ENCODE results near the gene LELP1. TPM values are rescaled to one million over a fixed set of nuclear protein-coding genes. Genes with fewer than 3 reads are reported as not detected.
"Not testable (repeated sequence)": the region's sequence is repeated elsewhere in the genome, so short reads cannot be mapped to it uniquely, and the experiment has no call there.

The LELP1 gene
- polyA plus RNA-seq: not detected

- 65 to 82% methylated on average over 1 of the region's 1 CpG for WGBS, 2 donors
- Histone ChIP-seq H3K4me3 (ENCODE audit: low read depth in 1 of 2, low read length in 2 of 2) (no peak within 1 kb of the TSS), H3K27me3 (ENCODE audit: control insufficient read depth in 1 of 2, insufficient read depth in 2 of 2, low read length in 2 of 2) (no peaks in the 10 kb centered on the region), H3K27ac (ENCODE audit: low read depth in 2 of 2, low read length in 1 of 2) (no peak within 1 kb of the TSS), H3K36me3 (ENCODE audit: control insufficient read depth in 2 of 2, insufficient read depth in 2 of 2, low read length in 1 of 2) (no peaks in the 10 kb centered on the region), H3K9me3 (ENCODE audit: control insufficient read depth in 2 of 2, insufficient read depth in 1 of 2, low read depth in 1 of 2, low read length in 1 of 2) (no peaks in the 10 kb centered on the region), H3K4me1 (ENCODE audit: control insufficient read depth in 2 of 2, insufficient read depth in 2 of 2, low read length in 1 of 2) (no peaks in the 10 kb centered on the region)
These were observed at the start of gene LELP1 for GRCh38 chr1:153203130-153203529. LELP1 (plus strand) TSS chr1:153203430; CDS start chr1:153204708, 1,278 bp downstream.

GRCh38 chr1:153155541-153155940 is 47.7 kb upstream of the LELP1 start:
- Histone ChIP-seq H3K27me3 (ENCODE audit: control insufficient read depth in 1 of 2, insufficient read depth in 2 of 2, low read length in 2 of 2) (no peaks in the 10 kb centered on the region), H3K4me3 (ENCODE audit: low read depth in 1 of 2, low read length in 2 of 2) (no peak overlapping the region), H3K27ac (ENCODE audit: low read depth in 2 of 2, low read length in 1 of 2) (no peak overlapping the region), H3K36me3 (ENCODE audit: control insufficient read depth in 2 of 2, insufficient read depth in 2 of 2, low read length in 1 of 2) (no peaks in the 10 kb centered on the region), H3K9me3 (ENCODE audit: control insufficient read depth in 2 of 2, insufficient read depth in 1 of 2, low read depth in 1 of 2, low read length in 1 of 2) (peaks cover 3 to 6% of the 10 kb centered on the region in 2 donors), H3K4me1 (ENCODE audit: control insufficient read depth in 2 of 2, insufficient read depth in 2 of 2, low read length in 1 of 2) (no peaks in the 10 kb centered on the region)
- 88 to 90% methylated on average over 2 of the region's 2 CpGs for WGBS, 2 donors

GRCh38 chr1:153168686-153169085 is 34.5 kb upstream of the LELP1 start:
- H3K4me3 ChIP-seq (ENCODE audit: low read depth in 1 of 2, low read length in 2 of 2): no peak overlapping the region
- peaks cover 0 to 3% of the 10 kb centered on the region in 2 donors for H3K4me1 ChIP-seq (ENCODE audit: control insufficient read depth in 2 of 2, insufficient read depth in 2 of 2, low read length in 1 of 2)
- no peaks in the 10 kb centered on the region for H3K36me3 ChIP-seq (ENCODE audit: control insufficient read depth in 2 of 2, insufficient read depth in 2 of 2, low read length in 1 of 2)
- peaks cover 0 to 2% of the 10 kb centered on the region in 2 donors for H3K9me3 ChIP-seq (ENCODE audit: control insufficient read depth in 2 of 2, insufficient read depth in 1 of 2, low read depth in 1 of 2, low read length in 1 of 2)
- 77 to 78% methylated on average over 2 of the region's 2 CpGs for WGBS, 2 donors
- peak overlapping the region in 1 of 2 donors; percentile 53 for H3K27ac ChIP-seq (ENCODE audit: low read depth in 2 of 2, low read length in 1 of 2)
- H3K27me3 ChIP-seq (ENCODE audit: control insufficient read depth in 1 of 2, insufficient read depth in 2 of 2, low read length in 2 of 2): no peaks in the 10 kb centered on the region

- Histone ChIP-seq H3K9me3 (ENCODE audit: control insufficient read depth in 2 of 2, insufficient read depth in 1 of 2, low read depth in 1 of 2, low read length in 1 of 2) (peaks cover 0 to 2% of the 10 kb centered on the region in 2 donors), H3K36me3 (ENCODE audit: control insufficient read depth in 2 of 2, insufficient read depth in 2 of 2, low read length in 1 of 2) (no peaks in the 10 kb centered on the region), H3K4me1 (ENCODE audit: control insufficient read depth in 2 of 2, insufficient read depth in 2 of 2, low read length in 1 of 2) (peaks cover 0 to 3% of the 10 kb centered on the region in 2 donors), H3K27ac (ENCODE audit: low read depth in 2 of 2, low read length in 1 of 2) (peak overlapping the region; percentile 81 to 95), H3K4me3 (ENCODE audit: low read depth in 1 of 2, low read length in 2 of 2) (no peak overlapping the region), H3K27me3 (ENCODE audit: control insufficient read depth in 1 of 2, insufficient read depth in 2 of 2, low read length in 2 of 2) (no peaks in the 10 kb centered on the region)
These were observed 28.6 kb upstream of the LELP1 start for GRCh38 chr1:153174624-153175023.

- H3K27ac ChIP-seq (ENCODE audit: low read depth in 2 of 2, low read length in 1 of 2): no peak overlapping the region
- no peaks in the 10 kb centered on the region for H3K4me1 ChIP-seq (ENCODE audit: control insufficient read depth in 2 of 2, insufficient read depth in 2 of 2, low read length in 1 of 2)
- H3K9me3 ChIP-seq (ENCODE audit: control insufficient read depth in 2 of 2, insufficient read depth in 1 of 2, low read depth in 1 of 2, low read length in 1 of 2): peaks cover 0 to 1% of the 10 kb centered on the region in 2 donors
- H3K27me3 ChIP-seq (ENCODE audit: control insufficient read depth in 1 of 2, insufficient read depth in 2 of 2, low read length in 2 of 2): no peaks in the 10 kb centered on the region
- no peaks in the 10 kb centered on the region for H3K36me3 ChIP-seq (ENCODE audit: control insufficient read depth in 2 of 2, insufficient read depth in 2 of 2, low read length in 1 of 2)
- H3K4me3 ChIP-seq (ENCODE audit: low read depth in 1 of 2, low read length in 2 of 2): no peak overlapping the region
These were observed 24.3 kb upstream of the LELP1 start for GRCh38 chr1:153178922-153179321.

- no peak overlapping the region for H3K27ac ChIP-seq (ENCODE audit: low read depth in 2 of 2, low read length in 1 of 2)
- WGBS, 2 donors: 53 to 63% methylated on average over 4 of the region's 4 CpGs
- H3K4me1 ChIP-seq (ENCODE audit: control insufficient read depth in 2 of 2, insufficient read depth in 2 of 2, low read length in 1 of 2): no peaks in the 10 kb centered on the region
- H3K9me3 ChIP-seq (ENCODE audit: control insufficient read depth in 2 of 2, insufficient read depth in 1 of 2, low read depth in 1 of 2, low read length in 1 of 2): peaks cover 0 to 1% of the 10 kb centered on the region in 2 donors
- H3K4me3 ChIP-seq (ENCODE audit: low read depth in 1 of 2, low read length in 2 of 2): no peak overlapping the region
- H3K36me3 ChIP-seq (ENCODE audit: control insufficient read depth in 2 of 2, insufficient read depth in 2 of 2, low read length in 1 of 2): no peaks in the 10 kb centered on the region
- H3K27me3 ChIP-seq (ENCODE audit: control insufficient read depth in 1 of 2, insufficient read depth in 2 of 2, low read length in 2 of 2): no peaks in the 10 kb centered on the region
These were observed 22.7 kb upstream of the LELP1 start for GRCh38 chr1:153180556-153180955.

- not testable (repeated sequence) for H3K9me3 ChIP-seq (ENCODE audit: control insufficient read depth in 2 of 2, insufficient read depth in 1 of 2, low read depth in 1 of 2, low read length in 1 of 2); H3K27me3 ChIP-seq (ENCODE audit: control insufficient read depth in 1 of 2, insufficient read depth in 2 of 2, low read length in 2 of 2); H3K36me3 ChIP-seq (ENCODE audit: control insufficient read depth in 2 of 2, insufficient read depth in 2 of 2, low read length in 1 of 2); H3K4me1 ChIP-seq (ENCODE audit: control insufficient read depth in 2 of 2, insufficient read depth in 2 of 2, low read length in 1 of 2)
- Histone ChIP-seq H3K4me3 (ENCODE audit: low read depth in 1 of 2, low read length in 2 of 2) (peak overlapping the region in 1 of 2 donors; percentile 15), H3K27ac (ENCODE audit: low read depth in 2 of 2, low read length in 1 of 2) (peak overlapping the region; percentile 70 to 86)
- WGBS, 2 donors: 66 to 70% methylated on average over 4 of the region's 4 CpGs
These were observed 14.9 kb upstream of the LELP1 start for GRCh38 chr1:153188301-153188700.

GRCh38 chr1:153190373-153190772 is 12.9 kb upstream of the LELP1 start:
- H3K4me3 ChIP-seq (ENCODE audit: low read depth in 1 of 2, low read length in 2 of 2): no peak overlapping the region
- peaks cover 0 to 2% of the 10 kb centered on the region in 2 donors for H3K4me1 ChIP-seq (ENCODE audit: control insufficient read depth in 2 of 2, insufficient read depth in 2 of 2, low read length in 1 of 2)
- 9 to 15% methylated on average over 3 of the region's 3 CpGs for WGBS, 2 donors
- no peaks in the 10 kb centered on the region for H3K27me3 ChIP-seq (ENCODE audit: control insufficient read depth in 1 of 2, insufficient read depth in 2 of 2, low read length in 2 of 2)
- peak overlapping the region in 1 of 2 donors; percentile 7 for H3K27ac ChIP-seq (ENCODE audit: low read depth in 2 of 2, low read length in 1 of 2)
- no peaks in the 10 kb centered on the region for H3K9me3 ChIP-seq (ENCODE audit: control insufficient read depth in 2 of 2, insufficient read depth in 1 of 2, low read depth in 1 of 2, low read length in 1 of 2)
- no peaks in the 10 kb centered on the region for H3K36me3 ChIP-seq (ENCODE audit: control insufficient read depth in 2 of 2, insufficient read depth in 2 of 2, low read length in 1 of 2)

GRCh38 chr1:153192697-153193096 is 10.5 kb upstream of the LELP1 start:
- Histone ChIP-seq H3K4me1 (ENCODE audit: control insufficient read depth in 2 of 2, insufficient read depth in 2 of 2, low read length in 1 of 2) (peaks cover 0 to 2% of the 10 kb centered on the region in 2 donors), H3K9me3 (ENCODE audit: control insufficient read depth in 2 of 2, insufficient read depth in 1 of 2, low read depth in 1 of 2, low read length in 1 of 2) (no peaks in the 10 kb centered on the region), H3K36me3 (ENCODE audit: control insufficient read depth in 2 of 2, insufficient read depth in 2 of 2, low read length in 1 of 2) (no peaks in the 10 kb centered on the region), H3K4me3 (ENCODE audit: low read depth in 1 of 2, low read length in 2 of 2) (no peak overlapping the region), H3K27me3 (ENCODE audit: control insufficient read depth in 1 of 2, insufficient read depth in 2 of 2, low read length in 2 of 2) (no peaks in the 10 kb centered on the region), H3K27ac (ENCODE audit: low read depth in 2 of 2, low read length in 1 of 2) (no peak overlapping the region)
- 21% methylated on average over 3 of the region's 3 CpGs for WGBS, 2 donors

GRCh38 chr1:153194331-153195050 is 8.7 kb upstream of the LELP1 start:
- Histone ChIP-seq H3K4me3 (ENCODE audit: low read depth in 1 of 2, low read length in 2 of 2) (no peak overlapping the region), H3K4me1 (ENCODE audit: control insufficient read depth in 2 of 2, insufficient read depth in 2 of 2, low read length in 1 of 2) (no peaks in the 10 kb centered on the region), H3K9me3 (ENCODE audit: control insufficient read depth in 2 of 2, insufficient read depth in 1 of 2, low read depth in 1 of 2, low read length in 1 of 2) (no peaks in the 10 kb centered on the region), H3K36me3 (ENCODE audit: control insufficient read depth in 2 of 2, insufficient read depth in 2 of 2, low read length in 1 of 2) (no peaks in the 10 kb centered on the region), H3K27me3 (ENCODE audit: control insufficient read depth in 1 of 2, insufficient read depth in 2 of 2, low read length in 2 of 2) (no peaks in the 10 kb centered on the region), H3K27ac (ENCODE audit: low read depth in 2 of 2, low read length in 1 of 2) (no peak overlapping the region)
- 68 to 69% methylated on average over 3 of the region's 3 CpGs for WGBS, 2 donors
